ENCODE data around the gene CCDC8. TPM values are rescaled to one million over a fixed set of nuclear protein-coding genes. Genes with fewer than 3 reads are reported as not detected.
"Not testable (repeated sequence)": the region's sequence is repeated elsewhere in the genome, so short reads cannot be mapped to it uniquely, and the experiment has no call there.

Gene CCDC8
- total RNA-seq, 1 donor from 2014 or later, result 28.1 TPM

GRCh38 chr19:46433470-46433869 is 20.1 kb upstream of the CCDC8 start:
- intact Hi-C loops (cut with DNase I); DNase-seq; ATAC-seq (ENCODE audit: poor library complexity): not testable (repeated sequence)

- ATAC-seq (ENCODE audit: poor library complexity) (no peak), DNase-seq (no peak)
- intact Hi-C loops (cut with DNase I), result no loop called here
Observed at GRCh38 chr19:46431824-46432223, 18.5 kb upstream of the CCDC8 start.

GRCh38 chr19:46429999-46430398 is 16.6 kb upstream of the CCDC8 start:
- intact Hi-C loops (cut with DNase I), result no loop called here
- DNase-seq (no peak), ATAC-seq (ENCODE audit: poor library complexity) (no peak)

GRCh38 chr19:46428239-46429135 is 15.1 kb upstream of the CCDC8 start, which contains the start of gene PNMA8C:
Gene PNMA8C, minus strand, starts transcription at chr19:46428936. Its CDS starts 577 bp downstream, at chr19:46428359.
- ATAC-seq (ENCODE audit: poor library complexity), result peak; percentile 64

GRCh38 chr19:46427518-46428045 is 14.2 kb upstream of the CCDC8 start:
- intact Hi-C loops (cut with DNase I), result no loop called here
- ATAC-seq (ENCODE audit: poor library complexity) (no peak), DNase-seq (no peak)

More at GRCh38 chr19:46428239-46429135, 15.1 kb upstream of the CCDC8 start, which contains the start of gene PNMA8C:
- peak; percentile 85 for DNase-seq
- intact Hi-C loops (cut with DNase I), result no loop called here

- DNase-seq, result peak; percentile 87
Observed at GRCh38 chr19:46426506-46427162, 13.3 kb upstream of the CCDC8 start.

GRCh38 chr19:46426035-46426505 is 12.7 kb upstream of the CCDC8 start:
- DNase-seq, result no peak
- ATAC-seq (ENCODE audit: poor library complexity), result peak; percentile 35
- intact Hi-C loops (cut with DNase I), result no loop called here

More at GRCh38 chr19:46426506-46427162, 13.3 kb upstream of the CCDC8 start:
- intact Hi-C loops (cut with DNase I), result no loop called here
- ATAC-seq (ENCODE audit: poor library complexity), result peak; percentile 89

- intact Hi-C loops (cut with DNase I), result no loop called here
- ATAC-seq (ENCODE audit: poor library complexity), result no peak
- no peak for DNase-seq
Observed at GRCh38 chr19:46423188-46423587, 9.8 kb upstream of the CCDC8 start.

GRCh38 chr19:46422344-46422743 is 9.0 kb upstream of the CCDC8 start:
- intact Hi-C loops (cut with DNase I), result no loop called here
- ATAC-seq (ENCODE audit: poor library complexity) (no peak), DNase-seq (no peak)

- ATAC-seq (ENCODE audit: poor library complexity) (no peak), DNase-seq (no peak)
- intact Hi-C loops (cut with DNase I), result no loop called here
Observed at GRCh38 chr19:46420056-46420455, 6.7 kb upstream of the CCDC8 start.

- peak; percentile 44 for ATAC-seq (ENCODE audit: poor library complexity)
- intact Hi-C loops (cut with DNase I), result not testable (repeated sequence)
- DNase-seq, result peak; percentile 93
Observed at GRCh38 chr19:46415804-46416709, 2.7 kb upstream of the CCDC8 start.

GRCh38 chr19:46414899-46415298 is 1.5 kb upstream of the CCDC8 start:
- ATAC-seq (ENCODE audit: poor library complexity); intact Hi-C loops (cut with DNase I); DNase-seq: not testable (repeated sequence)

GRCh38 chr19:46412650-46413261 is 608 bp downstream of the CCDC8 start:
- intact Hi-C loops (cut with DNase I), result no loop called here
- no peak for ATAC-seq (ENCODE audit: poor library complexity)
- no peak for DNase-seq

- intact Hi-C loops (cut with DNase I), result no loop called here
- DNase-seq (no peak), ATAC-seq (ENCODE audit: poor library complexity) (no peak)
Observed at GRCh38 chr19:46411925-46412649, 1.3 kb downstream of the CCDC8 start.

GRCh38 chr19:46411088-46411924 is 2.1 kb downstream of the CCDC8 start:
- intact Hi-C loops (cut with DNase I), result no loop called here
- DNase-seq (no peak), ATAC-seq (ENCODE audit: poor library complexity) (no peak)
